SW480 (cell line): ENCODE measurements around the gene SIK2.
"Not testable (repeated sequence)": the region's sequence is repeated elsewhere in the genome, so short reads cannot be mapped to it uniquely, and the experiment has no call there.

Experiments used
- DNase-seq: peaks from one replicate; pipeline ENCODE4 v3.0.0-alpha.2; 2016; ENCODE audit warnings: low spot score

SIK2 gene

GRCh38 chr11:111699579-111700156 lies 97.4 kb downstream of the SIK2 start:
- DNase-seq = no peak

GRCh38 chr11:111700162-111700561 lies 97.9 kb downstream of the SIK2 start:
- no peak for DNase-seq

GRCh38 chr11:111702623-111703022 lies 100.4 kb downstream of the SIK2 start:
- no peak for DNase-seq

- no peak for DNase-seq
These were observed 101.3 kb downstream of the SIK2 start for GRCh38 chr11:111703576-111703975.

GRCh38 chr11:111707039-111707690 lies 104.9 kb downstream of the SIK2 start:
- DNase-seq = no peak

GRCh38 chr11:111707691-111708067 lies 105.4 kb downstream of the SIK2 start:
- no peak for DNase-seq

- no peak for DNase-seq
These were observed 112.3 kb downstream of the SIK2 start for GRCh38 chr11:111714522-111714921.

- no peak for DNase-seq
These were observed 113.0 kb downstream of the SIK2 start for GRCh38 chr11:111715142-111715816.

- not testable (repeated sequence) for DNase-seq
These were observed 115.4 kb downstream of the SIK2 start for GRCh38 chr11:111717660-111718059.

GRCh38 chr11:111718436-111718835 lies 116.2 kb downstream of the SIK2 start:
- no peak for DNase-seq

- DNase-seq = no peak
These were observed 116.6 kb downstream of the SIK2 start for GRCh38 chr11:111718859-111719258.

- DNase-seq = no peak
These were observed 117.1 kb downstream of the SIK2 start for GRCh38 chr11:111719379-111719778.

- DNase-seq = no peak
These were observed 118.7 kb downstream of the SIK2 start for GRCh38 chr11:111720801-111721494.

- DNase-seq = no peak
These were observed 120.3 kb downstream of the SIK2 start for GRCh38 chr11:111722501-111722900.

- DNase-seq = no peak
These were observed 121.3 kb downstream of the SIK2 start for GRCh38 chr11:111723595-111723994.

GRCh38 chr11:111724615-111725129 lies 122.4 kb downstream of the SIK2 start:
- DNase-seq = no peak

- no peak for DNase-seq
These were observed 123.4 kb downstream of the SIK2 start for GRCh38 chr11:111725621-111726020.

GRCh38 chr11:111726301-111726713 lies 124.1 kb downstream of the SIK2 start:
- DNase-seq = no peak

- DNase-seq = no peak
These were observed 125.2 kb downstream of the SIK2 start for GRCh38 chr11:111727431-111727830.

GRCh38 chr11:111729071-111729830 lies 127.0 kb downstream of the SIK2 start:
- no peak for DNase-seq

GRCh38 chr11:111729831-111730311 lies 127.6 kb downstream of the SIK2 start:
- DNase-seq = no peak
